K562 (cell line): ENCODE measurements around the gene TM9SF3. TPM values are rescaled to one million over a fixed set of nuclear protein-coding genes. Genes with fewer than 3 reads are reported as not detected.

ENCODE experiments used
- ARID1B ChIP-seq: fragments of 450-650 bp; IDR thresholded peaks from 2 replicates; pipeline ENCODE4 v1.6.1; 2016; ENCODE audit warnings: antibody characterized with exemption, mild to moderate bottlenecking, inconsistent platforms
- ASH1L ChIP-seq: fragments of 450-650 bp; IDR thresholded peaks from 2 replicates; pipeline ENCODE4 v1.6.1; 2018; ENCODE audit warnings: borderline replicate concordance, mild to moderate bottlenecking, low read depth; ENCODE audit not compliant: partially characterized antibody
- CHCHD3 ChIP-seq: fragments of 250-450 bp; sonication (Bioruptor Pico); IDR thresholded peaks from 2 replicates; pipeline ENCODE4 v2.1.2; 2022; ENCODE audit warnings: mild to moderate bottlenecking
- DPF2 ChIP-seq: fragments of 450-650 bp; IDR thresholded peaks from 2 replicates; pipeline ENCODE4 v1.6.1; 2016
- FOXM1 ChIP-seq, 2 experiments: fragments of 450-650 bp in 1 of 2; sonication (generic) in 1 of 2; formaldehyde crosslinking in 1 of 2; IDR thresholded peaks; 2 replicates each; pipeline versions ENCODE4 v1.6.1 to v1.9.0; 2017 to 2022; ENCODE audit warnings: low read depth in 2 of 2, mild to moderate bottlenecking in 2 of 2, missing genetic modification reagents in 1 of 2, moderate library complexity in 1 of 2
- NRF1 ChIP-seq, 2 experiments: fragments of 450-650 bp; IDR thresholded peaks in 1 of 2; conservative IDR thresholded peaks in 1 of 2; 2 replicates each; pipeline ENCODE4 v1.6.1; 2014; ENCODE audit warnings: mild to moderate bottlenecking in 2 of 2
- REST ChIP-seq, 2 experiments: fragments of 450-650 bp; formaldehyde crosslinking in 1 of 2; IDR thresholded peaks; 2 replicates each; pipeline versions ENCODE4 v1.4.0 to v1.6.1; 2014 to 2020; ENCODE audit warnings: mild to moderate bottlenecking in 2 of 2, borderline replicate concordance in 1 of 2, low read depth in 1 of 2
- ZBTB12 ChIP-seq: fragments of 250-450 bp; sonication (Bioruptor Pico); IDR thresholded peaks from 2 replicates; pipeline ENCODE4 v1.4.0; 2020
- ZEB2 ChIP-seq: fragments of 450-650 bp; IDR thresholded peaks from 2 replicates; pipeline ENCODE4 v1.6.1; 2016
- ZMIZ1 ChIP-seq, 2 experiments: fragments of 150-350 bp in 1 of 2; IDR thresholded peaks; 2 replicates each; pipeline ENCODE4 v1.6.1; 2012 to 2016; ENCODE audit warnings: low read depth in 2 of 2, low read length in 2 of 2, mild to moderate bottlenecking in 1 of 2, moderate library complexity in 1 of 2
- polyA plus RNA-seq, 8 experiments: library from polyadenylated mRNA; depleted of rRNA in 4 of 8; stranded (reverse) in 5 of 8; unstranded in 3 of 8; fragments of >200 nt; fragmentation: Nextera tagmentation in 2 of 8; fragmentation: Illumina TruSeq in 1 of 8; extraction: Ambion mirVana in 2 of 8; extraction: Trizol in 1 of 8; gene quantifications; 2 replicates each; pipeline versions ENCODE4 v1.2.1 to v1.2.3, GENCODE V29; 2011 to 2014; ENCODE audit warnings: inconsistent platforms in 1 of 8, missing spikeins in 1 of 8
- total RNA-seq, 7 experiments: library from RNA; depleted of rRNA in 6 of 7; stranded (reverse); fragments of >200 nt in 6 of 7; fragmentation: Illumina TruSeq in 2 of 7; extraction: Trizol in 2 of 7; gene quantifications; 2 replicates each; pipeline versions ENCODE4 v1.2.1 to v1.2.3, GENCODE V29; 2011 to 2021; ENCODE audit warnings: low replicate concordance in 1 of 7
- TF ChIP-seq, protein P1 (sequence below): fragments of 250-450 bp; sonication (Bioruptor Pico); IDR thresholded peaks from 2 replicates; pipeline ENCODE4 v1.8.0; 2022; ENCODE audit warnings: moderate library complexity, mild to moderate bottlenecking, inconsistent platforms

Gene TM9SF3
- total and polyA plus RNA-seq, 9 of the 15 experiments (the other 6 are each of a cell fraction or from before 2014, with no cell fraction given), result 16.1 to 63.1 (median 34.9) TPM

DNA sequence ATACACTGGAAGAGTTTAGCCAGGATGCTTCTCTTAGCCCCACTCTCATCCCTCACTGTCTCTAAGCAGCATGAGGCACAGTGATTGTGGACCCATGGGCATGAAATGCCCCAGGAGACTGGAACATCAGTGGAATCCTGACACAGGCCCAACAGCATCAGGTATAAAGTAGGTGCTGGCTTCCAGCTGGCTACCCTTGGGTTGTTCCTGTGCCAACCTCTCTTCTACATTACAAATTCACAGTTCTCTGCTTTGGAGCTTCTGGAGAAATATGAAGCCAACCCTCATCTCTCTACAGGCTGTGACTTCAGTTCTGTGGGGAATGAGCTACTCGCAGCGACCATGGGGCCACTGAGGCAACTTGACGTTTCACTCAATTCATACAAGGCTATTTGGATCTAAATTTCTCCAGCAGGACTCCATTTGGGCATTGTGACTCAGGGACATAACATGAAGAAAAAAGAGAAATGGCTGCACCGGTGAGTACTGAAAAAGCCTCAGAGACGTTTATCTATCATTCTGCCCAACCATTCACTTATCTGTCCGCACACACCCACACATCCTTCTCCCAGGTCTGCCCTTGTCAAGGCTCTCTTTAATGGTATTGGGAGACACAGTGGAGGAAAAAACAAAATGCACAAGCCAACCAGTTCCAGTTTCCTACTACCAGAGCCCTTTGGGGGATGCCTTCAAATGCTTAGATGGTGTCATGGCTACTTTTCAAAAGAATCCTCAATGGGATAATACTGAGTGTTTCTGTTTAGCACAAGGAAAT lies 35.4 kb upstream of the TM9SF3 start (continued):
- TF ChIP-seq REST (IDR thresholded peaks at IDR 0.05; ENCODE audit: borderline replicate concordance) (no peak), REST (CRISPR knock-in tag; IDR thresholded peaks at IDR 0.05; ENCODE audit: low read depth) (no peak), NRF1 (conservative IDR thresholded peaks at IDR 0.05 in 1 of 2, IDR thresholded peaks at IDR 0.05 in 1 of 2) (0 out of 4 replicates have a peak, but pooled peaks of 1 of the 2 experiments have one; percentile 17), ASH1L (no peak), ZBTB12 (CRISPR knock-in tag) (no peak), FOXM1 (IDR thresholded peaks at IDR 0.05; ENCODE audit: low read depth) (peak; percentile 74), FOXM1 (CRISPR knock-in tag; IDR thresholded peaks at IDR 0.05; ENCODE audit: low read depth) (no peak), ARID1B (peak; percentile 94), CHCHD3 (no peak), ZMIZ1 (IDR thresholded peaks at IDR 0.05; ENCODE audit: low read depth in 2 of 2, low read length in 2 of 2) (0 out of 4 replicates have a peak, but pooled peaks of 1 of the 2 experiments have one; percentile 32), DPF2 (peak; percentile 93), ZEB2 (peak; percentile 84; the same call in 1 of the 2 replicates)
- TF ChIP-seq, protein P1, sequence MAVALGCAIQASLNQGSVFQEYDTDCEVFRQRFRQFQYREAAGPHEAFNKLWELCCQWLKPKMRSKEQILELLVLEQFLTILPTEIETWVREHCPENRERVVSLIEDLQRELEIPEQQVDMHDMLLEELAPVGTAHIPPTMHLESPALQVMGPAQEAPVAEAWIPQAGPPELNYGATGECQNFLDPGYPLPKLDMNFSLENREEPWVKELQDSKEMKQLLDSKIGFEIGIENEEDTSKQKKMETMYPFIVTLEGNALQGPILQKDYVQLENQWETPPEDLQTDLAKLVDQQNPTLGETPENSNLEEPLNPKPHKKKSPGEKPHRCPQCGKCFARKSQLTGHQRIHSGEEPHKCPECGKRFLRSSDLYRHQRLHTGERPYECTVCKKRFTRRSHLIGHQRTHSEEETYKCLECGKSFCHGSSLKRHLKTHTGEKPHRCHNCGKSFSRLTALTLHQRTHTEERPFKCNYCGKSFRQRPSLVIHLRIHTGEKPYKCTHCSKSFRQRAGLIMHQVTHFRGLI (CRISPR knock-in tag), result no peak
